ENCODE measurements around the gene KMT5B.

Gene KMT5B

DNA sequence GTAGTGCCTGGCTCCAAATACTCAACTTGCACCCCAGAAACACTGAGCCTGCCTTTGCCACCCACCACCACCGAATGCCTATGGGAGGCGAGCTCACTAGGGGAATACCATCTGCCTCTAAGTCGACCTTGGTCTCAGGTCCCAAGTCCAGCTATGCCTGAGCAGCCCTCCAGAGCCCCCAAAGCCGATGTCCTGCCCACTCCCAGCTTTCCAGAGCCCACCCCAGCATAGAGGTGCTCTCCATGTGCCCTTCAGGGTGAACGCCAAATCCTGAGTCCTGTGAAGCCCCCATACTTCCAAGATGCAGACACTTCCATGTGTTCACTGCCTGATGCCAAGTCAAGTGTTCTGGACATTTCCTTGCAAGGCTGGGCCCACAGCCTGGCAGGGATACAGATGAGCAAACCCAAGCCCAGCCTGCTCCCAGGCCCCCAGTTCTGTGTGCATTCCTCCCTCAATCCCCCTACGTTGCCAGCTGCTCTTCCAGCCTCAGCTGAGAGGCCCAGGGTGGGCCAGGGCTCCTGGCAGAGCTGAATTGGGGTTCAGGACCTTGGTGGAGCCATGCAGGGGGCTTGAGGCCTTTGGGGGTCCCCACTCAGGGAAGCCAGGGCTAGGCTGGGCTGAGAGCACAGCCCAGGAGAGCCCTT is 2.6 kb upstream of the KMT5B start:
- no peak for DNase-seq (ENCODE audit: low read depth)

DNA sequence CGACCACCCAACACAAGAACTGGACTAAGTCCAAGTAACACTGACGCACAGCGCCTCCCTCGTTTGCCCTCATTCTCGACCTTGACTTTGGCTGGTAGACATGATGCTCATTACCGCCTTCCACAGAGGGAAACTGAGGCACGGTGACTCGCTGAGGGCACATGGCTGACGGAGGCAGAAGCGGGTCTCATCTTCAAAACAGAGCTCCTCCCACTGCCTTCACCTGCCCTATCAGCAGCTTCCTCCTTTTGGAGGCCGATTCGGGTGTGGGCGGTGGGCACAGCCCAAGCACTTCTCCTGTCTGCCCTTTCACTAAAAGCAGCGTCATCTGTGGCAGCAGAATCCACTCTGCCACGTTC is 2.0 kb upstream of the KMT5B start:
- no peak for DNase-seq (ENCODE audit: low read depth)

DNA sequence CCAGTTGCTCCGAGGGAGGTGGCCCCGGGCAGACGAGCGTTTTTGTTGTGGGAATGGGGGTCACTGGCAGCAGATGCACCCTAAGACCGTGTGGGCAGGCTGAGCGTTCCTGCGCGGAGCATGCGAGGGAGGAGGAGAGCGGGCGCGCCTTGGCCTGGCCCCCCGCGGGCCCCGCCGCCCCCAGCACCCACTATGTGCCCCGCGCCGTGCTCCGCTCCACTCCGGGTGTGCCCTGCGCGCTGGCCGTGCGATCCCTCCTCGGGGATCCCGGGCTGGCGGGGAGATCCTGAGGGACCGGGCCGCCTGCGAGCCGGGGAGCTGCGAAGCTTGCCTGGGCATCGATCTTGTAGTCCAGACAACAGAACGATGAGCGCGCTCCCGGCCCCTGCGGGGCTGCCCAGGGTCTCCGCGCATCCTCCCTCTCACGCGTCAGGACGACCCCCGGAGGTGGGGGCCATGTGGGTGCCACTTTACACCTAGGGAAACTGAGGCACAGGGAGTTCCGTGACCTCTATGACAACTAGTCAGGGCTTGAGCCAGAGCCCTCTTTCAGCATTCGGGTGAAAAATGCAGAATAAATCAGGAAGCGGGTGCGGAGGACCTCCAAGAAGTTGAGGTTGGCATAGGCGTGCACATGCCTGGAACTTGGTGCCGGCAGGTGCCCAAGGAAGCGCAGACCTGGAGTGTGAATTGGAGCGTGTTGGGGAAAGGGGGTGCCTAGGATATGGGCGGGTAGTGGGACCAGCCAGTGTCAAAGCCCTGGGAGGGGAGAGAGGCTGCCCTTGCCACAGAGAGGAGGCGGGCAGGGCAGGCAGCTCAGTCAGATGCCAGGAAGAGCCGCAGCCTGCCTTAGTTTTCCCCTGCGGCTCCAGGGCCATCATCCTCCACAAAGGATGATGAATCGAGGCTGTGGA is 1.3 kb upstream of the KMT5B start:
- no peak for DNase-seq (ENCODE audit: low read depth)

DNA sequence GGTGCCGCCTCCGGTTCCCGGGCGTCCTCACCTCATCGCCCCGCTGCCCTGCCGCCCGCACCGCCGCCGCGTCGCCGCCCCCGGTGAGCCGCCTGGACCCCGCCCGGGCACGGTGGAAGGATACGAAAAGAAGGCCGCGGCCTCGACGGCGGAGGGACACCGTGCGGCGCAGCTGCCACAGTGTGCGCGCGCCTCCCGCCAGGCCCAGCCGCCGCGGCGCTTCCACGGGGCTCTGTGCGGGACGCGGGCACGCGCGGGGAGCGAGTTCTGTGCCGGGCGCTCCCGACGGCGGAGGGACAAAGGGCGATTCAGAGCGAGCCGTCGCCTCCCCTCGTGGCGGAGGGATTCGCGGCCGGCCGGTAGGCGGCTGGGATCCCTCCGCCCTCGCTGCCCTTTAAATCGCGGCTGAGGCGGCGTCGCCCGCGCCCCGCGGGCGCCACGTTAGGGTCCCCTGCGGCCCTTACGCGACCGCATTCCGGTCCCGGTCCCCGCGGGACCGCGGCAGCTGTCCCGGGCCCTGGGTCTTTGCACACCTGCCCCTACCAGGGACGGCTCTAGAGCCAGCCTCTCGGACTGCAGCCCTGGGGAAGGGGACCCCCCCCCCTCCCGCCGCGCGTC is 568 bp upstream of the KMT5B start:
- peak; percentile 75 for DNase-seq (ENCODE audit: low read depth)

- peak; percentile 37 for DNase-seq (ENCODE audit: low read depth)
These were observed 518 bp downstream of the KMT5B start for GRCh38 chr11:68212421-68213134.

DNA sequence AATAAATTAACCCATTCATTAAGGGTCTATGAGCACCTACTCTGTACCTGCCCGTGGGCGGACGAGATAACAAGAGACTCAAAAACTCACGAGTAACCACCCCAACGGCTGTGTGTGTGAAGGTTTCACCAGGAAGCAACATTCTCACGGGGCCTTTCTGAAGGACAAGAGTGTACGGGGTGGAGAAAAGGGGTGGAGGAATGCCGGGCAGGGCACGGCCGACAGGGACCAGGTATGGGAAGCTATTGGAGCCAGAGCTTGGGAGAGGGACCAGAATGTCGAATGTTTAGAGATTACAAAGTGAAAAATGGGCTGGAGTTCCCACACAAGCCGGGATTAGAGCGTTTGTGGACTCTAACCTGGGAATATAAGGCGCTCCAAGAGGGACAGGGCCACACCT is 1.6 kb downstream of the KMT5B start:
- DNase-seq (ENCODE audit: low read depth), result no peak

GRCh38 chr11:68206211-68206610 is 6.9 kb downstream of the KMT5B start:
- DNase-seq (ENCODE audit: low read depth), result no peak

DNA sequence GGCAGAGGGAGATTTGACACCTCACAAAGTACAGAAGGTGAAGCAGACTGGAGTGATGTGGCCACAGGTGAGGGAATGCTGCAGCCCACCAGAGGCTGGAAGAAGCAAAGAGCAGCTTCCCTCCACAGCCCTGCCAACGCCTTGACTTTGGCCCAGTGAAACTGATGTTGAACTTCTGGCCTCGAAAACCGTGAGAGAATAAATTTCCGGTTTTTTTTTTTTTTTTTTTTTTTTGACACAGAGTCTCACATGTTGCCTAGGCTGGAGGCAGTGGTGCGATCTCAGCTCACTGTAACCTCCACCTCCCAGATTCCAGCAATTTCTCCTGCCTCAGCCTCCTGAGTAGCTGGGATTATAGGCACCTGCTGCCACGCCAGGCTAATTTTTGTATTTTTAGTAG is 8.7 kb downstream of the KMT5B start:
- no peak for DNase-seq (ENCODE audit: low read depth)

DNA sequence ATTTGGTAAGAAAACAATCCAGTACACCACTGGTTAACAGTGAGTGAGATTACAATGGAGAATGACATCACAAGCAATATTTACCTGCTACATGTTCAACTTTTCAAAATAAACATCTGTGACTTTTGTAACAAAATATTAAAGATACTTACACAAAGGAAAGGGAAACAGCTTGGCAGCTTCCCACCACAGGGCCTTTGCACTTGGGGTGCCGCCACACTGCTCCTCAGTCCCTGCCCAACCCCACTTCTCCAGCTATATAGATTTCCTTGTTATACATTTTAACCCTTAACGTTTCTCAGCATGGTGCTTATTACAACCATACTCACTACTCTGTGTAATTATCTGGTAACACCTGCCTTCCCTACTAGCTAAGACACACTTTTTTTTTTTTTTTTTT is 10.9 kb downstream of the KMT5B start:
- DNase-seq (ENCODE audit: low read depth), result no peak

DNA sequence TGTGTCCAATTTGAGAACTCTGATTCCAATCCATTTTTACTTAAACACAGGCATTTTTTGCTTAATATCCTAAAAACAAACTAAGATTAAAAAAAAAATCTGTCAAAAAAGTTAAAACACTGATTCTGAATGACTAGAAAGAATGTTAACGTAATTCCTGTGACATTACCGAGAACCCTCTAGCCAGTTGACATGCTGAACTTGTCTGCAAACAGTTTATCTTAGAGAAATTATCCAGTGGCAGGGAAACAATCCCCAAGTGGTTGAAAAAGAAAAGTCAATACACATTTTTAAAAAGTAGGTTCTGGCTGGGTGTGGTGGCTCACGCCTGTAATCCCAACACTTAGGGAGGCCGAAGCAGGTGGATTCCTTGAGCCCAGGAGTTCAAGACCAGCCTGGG is 11.6 kb downstream of the KMT5B start:
- no peak for DNase-seq (ENCODE audit: low read depth)

DNA sequence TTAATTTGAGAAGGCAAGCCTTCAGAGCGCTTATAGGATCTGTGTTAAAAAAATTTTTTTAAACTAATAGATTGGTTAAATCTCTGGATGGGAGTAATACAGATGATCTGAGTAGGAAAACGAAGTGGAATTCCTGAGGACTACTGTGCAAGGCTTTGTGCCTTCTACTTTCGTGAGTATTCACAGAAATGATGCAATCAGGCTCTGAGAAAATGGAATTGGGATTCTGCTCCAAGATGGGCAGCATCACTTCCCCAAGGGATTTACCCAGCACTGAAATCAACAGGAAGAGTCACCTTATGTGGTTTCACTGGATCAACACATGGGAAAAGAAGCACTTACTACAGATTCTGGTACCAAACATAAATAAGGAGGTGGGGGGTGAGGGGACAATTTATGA is 12.5 kb downstream of the KMT5B start:
- no peak for DNase-seq (ENCODE audit: low read depth)

GRCh38 chr11:68199295-68199987 is 13.7 kb downstream of the KMT5B start:
- no peak for DNase-seq (ENCODE audit: low read depth)

DNA sequence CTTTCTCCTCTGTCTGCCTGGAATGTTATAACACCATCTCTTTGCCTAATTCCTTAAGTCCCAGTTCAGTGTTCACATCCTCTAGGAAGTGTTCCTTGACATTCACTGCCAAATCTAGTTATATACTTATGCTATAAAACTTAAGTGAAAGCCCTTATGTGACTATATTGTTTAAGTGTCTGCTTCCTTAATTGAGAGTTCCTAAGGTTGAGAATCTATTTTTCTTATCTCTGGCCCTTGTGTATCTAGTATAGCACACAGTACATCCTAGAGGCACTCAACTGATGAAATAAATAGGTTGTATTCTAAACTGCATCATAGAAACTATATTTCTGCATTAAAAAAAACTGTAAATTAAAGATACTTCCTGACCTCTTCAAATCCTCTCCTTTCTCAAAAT is 16.9 kb downstream of the KMT5B start:
- no peak for DNase-seq (ENCODE audit: low read depth)

DNA sequence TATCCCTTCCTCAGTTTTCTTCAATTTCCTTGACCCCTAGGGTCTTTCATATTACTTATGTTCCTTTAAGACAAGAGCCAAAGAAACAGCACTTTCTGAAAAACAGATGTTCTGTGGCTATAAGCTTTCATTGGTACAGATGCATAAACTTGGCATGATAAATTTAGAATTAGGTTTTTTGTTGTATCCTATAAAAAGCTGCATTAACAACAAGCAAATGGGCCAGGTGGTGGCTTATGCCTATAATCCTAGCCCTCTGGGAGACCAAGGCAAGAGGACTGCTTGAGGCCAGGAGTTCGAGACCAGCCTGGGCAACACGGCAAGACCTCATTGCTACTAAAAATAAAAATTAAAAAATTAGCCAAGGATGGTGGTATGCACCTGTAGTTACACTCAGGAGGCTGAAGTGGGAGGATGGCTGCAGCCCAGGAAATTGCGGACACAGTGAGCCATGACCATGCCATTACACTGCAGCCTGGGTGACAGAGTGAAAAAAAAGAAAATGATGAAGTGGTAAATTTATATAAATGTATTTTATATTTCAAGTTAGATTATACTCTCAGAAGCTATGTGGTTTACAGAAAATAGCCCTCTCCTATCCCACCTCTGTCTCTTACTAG is 18.3 kb downstream of the KMT5B start:
- no peak for DNase-seq (ENCODE audit: low read depth)

GRCh38 chr11:68193018-68193417 is 20.1 kb downstream of the KMT5B start:
- DNase-seq (ENCODE audit: low read depth), result no peak

DNA sequence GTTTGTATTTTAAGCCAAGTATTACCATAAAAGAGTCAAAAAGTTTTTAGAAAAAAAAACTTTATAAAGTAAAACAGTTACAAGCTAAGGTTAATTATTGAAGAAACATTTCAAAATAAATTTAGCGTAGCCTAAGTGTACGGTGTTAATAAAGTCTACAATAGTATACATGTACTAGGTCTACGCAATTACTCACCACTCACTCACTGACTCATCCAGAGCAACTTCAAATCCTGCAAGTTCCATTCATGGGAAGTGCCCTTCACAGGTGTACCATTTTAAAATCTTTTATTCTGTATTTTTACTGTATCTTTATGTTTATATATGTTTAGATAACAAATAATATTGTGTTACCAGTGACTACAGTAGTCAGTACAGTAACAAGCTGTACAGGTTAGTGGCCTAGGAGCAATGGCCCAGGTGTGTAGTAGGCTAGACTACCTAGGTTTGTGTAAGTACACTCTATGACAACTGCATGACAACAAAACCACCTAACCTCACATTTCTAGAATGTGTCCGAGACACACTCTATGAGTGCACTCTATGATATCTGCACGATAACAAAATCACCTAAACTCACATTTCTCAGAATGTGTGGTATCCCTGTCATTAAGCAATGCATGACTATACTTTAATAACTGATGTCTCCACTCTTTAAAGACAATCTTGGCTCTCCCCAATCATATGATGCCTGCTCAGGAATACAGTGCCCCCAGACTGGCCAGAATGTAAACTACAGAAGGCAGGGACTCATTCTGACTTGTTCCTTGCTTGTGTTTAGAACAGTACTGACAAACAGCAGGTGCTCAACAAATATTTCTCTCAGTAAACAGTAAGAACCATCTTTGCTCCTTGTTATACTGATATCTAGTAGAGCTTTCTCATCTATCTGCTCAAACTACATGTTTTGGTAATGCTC is 21.2 kb downstream of the KMT5B start:
- DNase-seq (ENCODE audit: low read depth), result no peak

DNA sequence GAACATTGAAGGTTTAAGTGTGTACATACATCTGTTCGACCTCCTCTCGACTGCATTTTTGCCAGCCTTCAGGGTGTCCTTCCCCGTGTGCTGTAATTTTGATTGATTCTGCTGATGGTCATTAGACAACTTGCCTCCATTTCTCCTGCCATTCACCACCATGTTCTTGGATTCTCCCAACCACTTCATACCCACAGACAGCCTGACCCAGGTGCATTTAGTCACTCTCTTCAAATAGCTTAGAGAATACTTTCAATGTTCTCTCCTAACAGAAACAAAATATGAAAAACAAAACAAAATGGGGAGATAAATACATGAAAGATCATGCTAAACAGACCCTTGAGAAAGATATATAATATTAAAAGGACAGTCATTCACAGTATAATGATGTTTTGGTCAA is 23.2 kb downstream of the KMT5B start:
- no peak for DNase-seq (ENCODE audit: low read depth)

- no peak for DNase-seq (ENCODE audit: low read depth)
These were observed 24.0 kb downstream of the KMT5B start for GRCh38 chr11:68189082-68189481.

DNA sequence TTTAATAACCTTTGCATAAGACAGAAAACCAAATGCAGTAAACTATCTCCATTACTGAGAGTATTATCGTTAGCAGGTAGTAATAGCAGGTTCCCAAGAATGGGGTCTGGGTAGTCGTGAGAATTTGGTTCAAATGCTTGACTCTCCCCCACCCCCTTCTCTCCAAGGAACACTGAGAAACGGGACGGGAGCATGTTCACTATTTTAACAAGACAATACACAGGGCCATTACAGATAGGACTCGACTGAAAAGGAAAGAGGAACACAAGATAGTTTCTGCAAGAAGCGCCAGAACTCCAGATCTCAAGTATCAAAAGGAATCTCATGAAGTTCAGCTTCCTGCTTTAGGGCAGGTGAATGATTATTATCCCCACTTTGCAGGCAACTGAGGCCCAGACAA is 27.0 kb downstream of the KMT5B start:
- no peak for DNase-seq (ENCODE audit: low read depth)

DNA sequence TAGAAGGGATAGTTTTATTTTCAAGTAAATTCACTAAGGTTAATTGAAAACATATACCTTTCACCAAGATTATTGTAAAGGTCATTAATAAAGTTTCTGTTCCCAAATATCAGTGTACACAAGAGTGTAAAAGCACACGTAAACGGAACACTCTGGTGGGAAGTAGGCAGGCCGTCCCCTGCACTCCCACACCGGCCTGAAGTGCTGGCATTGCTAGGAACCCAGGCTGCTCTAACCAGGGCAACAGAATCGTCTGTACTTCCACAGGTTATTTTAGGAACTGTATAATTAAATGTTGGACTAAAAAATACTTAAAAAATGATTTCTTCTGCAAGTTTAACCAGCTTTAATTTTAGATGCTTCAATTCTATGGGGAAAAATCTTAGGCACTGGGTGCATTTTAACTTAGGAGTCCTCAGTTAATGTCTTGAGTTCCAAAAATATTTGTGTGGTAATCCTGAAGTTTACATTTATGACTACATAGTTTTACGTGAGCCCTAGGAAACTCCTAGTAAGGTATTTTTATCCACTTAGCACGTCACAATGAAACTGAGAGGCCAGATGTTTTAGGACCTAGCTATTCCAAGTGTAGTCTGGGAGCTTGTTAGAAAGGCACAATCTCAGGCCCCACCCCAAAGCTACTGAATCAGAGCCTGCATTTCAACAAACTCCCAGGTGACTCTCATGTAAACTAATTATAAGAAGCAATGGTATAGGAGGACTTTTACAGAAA is 31.2 kb downstream of the KMT5B start:
- DNase-seq (ENCODE audit: low read depth), result no peak

All from stimulated activated CD8-positive, alpha-beta memory T cell treated with anti-CD3 and anti-CD28 coated beads, Interleukin-12 subunit alpha, Interleukin-12 subunit beta, amount 100 ng/mL, for 4 hours (primary cell).